ENCODE results near the gene HEATR9. TPM values are rescaled to one million over a fixed set of nuclear protein-coding genes. Genes with fewer than 3 reads are reported as not detected.

Gene HEATR9
- total RNA-seq, 1 donor from 2014 or later = not detected

- no peak overlapping the region for H3K4me2 ChIP-seq
- H3K79me2 ChIP-seq (ENCODE audit: low read depth) = peaks cover 94% of the 10 kb centered on the region
- H3K27ac ChIP-seq = no peak overlapping the region
- no peak overlapping the region for H3K4me3 Mint-ChIP-seq
- TF ChIP-seq EZH2phosphoT487 (IDR thresholded peaks at IDR 0.05) (no peak), EZH2 (IDR thresholded peaks at IDR 0.05) (no peak), CTCF (IDR thresholded peaks at IDR 0.05) (no peak)
- no peaks in the 10 kb centered on the region for H3K27me3 Mint-ChIP-seq (ENCODE audit: insufficient read depth, low read depth)
- H3F3A ChIP-seq (ENCODE audit: low read depth) = peaks cover 12% of the 10 kb centered on the region
- H3K4me1 ChIP-seq = no peaks in the 10 kb centered on the region
- no peak overlapping the region for H2AFZ ChIP-seq (replicated peaks)
- no peak overlapping the region for H3K4me3 ChIP-seq
- peaks cover 45% of the 10 kb centered on the region for H4K20me1 ChIP-seq (ENCODE audit: low read depth)
- DNase-seq (ENCODE audit: low spot score) = no peak
- H3K27me3 ChIP-seq = no peaks in the 10 kb centered on the region
- H3K36me3 Mint-ChIP-seq = peaks cover 47% of the 10 kb centered on the region
- no peak overlapping the region for H3K9ac ChIP-seq
- no peak overlapping the region for H3K27ac Mint-ChIP-seq
- H3K4me1 Mint-ChIP-seq = no peaks in the 10 kb centered on the region
- no peaks in the 10 kb centered on the region for H3K9me3 Mint-ChIP-seq
- peaks cover 63% of the 10 kb centered on the region for H3K36me3 ChIP-seq
- no peaks in the 10 kb centered on the region for H3K9me3 ChIP-seq (ENCODE audit: low read depth)
Measured at GRCh38 chr17:35825206-35825605, 43.5 kb downstream of the HEATR9 start.

DNA sequence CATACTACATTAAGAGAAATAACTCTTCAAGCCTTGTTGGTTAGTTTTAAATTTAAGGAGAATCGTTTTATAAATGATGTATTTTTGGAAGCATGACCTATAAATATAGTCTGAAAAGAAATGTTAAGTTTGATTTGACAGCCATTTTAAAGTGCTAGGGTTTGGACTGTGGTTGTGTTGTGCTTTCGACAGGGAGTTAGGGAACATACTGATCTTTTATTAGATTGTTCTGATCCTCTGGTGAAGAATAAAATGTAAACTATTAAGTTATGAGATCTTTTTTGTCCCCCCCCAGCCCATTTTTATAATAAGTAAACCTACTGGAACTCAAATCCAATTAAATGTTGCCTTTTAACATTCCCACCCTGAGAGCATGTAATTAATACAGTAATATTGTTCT lies 47.4 kb downstream of the HEATR9 start:
- Histone ChIP-seq H3K4me2 (no peak overlapping the region), H3K4me1 (no peaks in the 10 kb centered on the region), H4K20me1 (ENCODE audit: low read depth) (peaks cover 80% of the 10 kb centered on the region), H3F3A (ENCODE audit: low read depth) (peaks cover 17% of the 10 kb centered on the region), H3K4me3 (no peak overlapping the region), H2AFZ (replicated peaks) (no peak overlapping the region), H3K79me2 (ENCODE audit: low read depth) (peaks cover 96% of the 10 kb centered on the region), H3K27ac (no peak overlapping the region), H3K27me3 (no peaks in the 10 kb centered on the region), H3K9ac (no peak overlapping the region), H3K9me3 (ENCODE audit: low read depth) (no peaks in the 10 kb centered on the region), H3K36me3 (peaks cover 64% of the 10 kb centered on the region)
- Mint-ChIP-seq H3K4me3 (no peak overlapping the region), H3K27me3 (ENCODE audit: insufficient read depth, low read depth) (no peaks in the 10 kb centered on the region), H3K4me1 (no peaks in the 10 kb centered on the region), H3K9me3 (no peaks in the 10 kb centered on the region), H3K27ac (no peak overlapping the region), H3K36me3 (peaks cover 44% of the 10 kb centered on the region)
- no peak for TF ChIP-seq CTCF (IDR thresholded peaks at IDR 0.05)
- TF ChIP-seq EZH2 (IDR thresholded peaks at IDR 0.05) = no peak
- TF ChIP-seq EZH2phosphoT487 (IDR thresholded peaks at IDR 0.05) = no peak
- DNase-seq (ENCODE audit: low spot score) = no peak

DNA sequence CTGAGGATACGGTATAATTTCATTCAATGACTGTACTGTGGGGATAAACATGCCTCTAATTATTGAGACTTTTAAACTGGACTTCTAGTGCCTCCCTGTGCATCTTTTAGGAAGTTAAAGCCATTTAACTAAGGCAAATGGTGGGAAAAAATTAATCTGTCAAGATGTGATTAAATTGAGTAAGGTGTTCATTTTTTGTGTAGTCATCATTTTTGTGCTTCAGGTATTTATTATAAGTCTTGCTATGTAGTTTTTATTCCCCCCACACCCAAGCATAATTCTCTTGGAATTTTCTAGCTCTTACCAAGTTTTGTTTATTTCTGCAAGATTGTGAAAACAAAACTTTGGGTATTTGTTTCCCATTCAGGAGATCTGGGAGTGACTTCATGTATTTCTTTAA lies 49.2 kb downstream of the HEATR9 start:
- peaks cover 93% of the 10 kb centered on the region for H4K20me1 ChIP-seq (ENCODE audit: low read depth)
- no peak overlapping the region for H3K4me3 Mint-ChIP-seq
- TF ChIP-seq CTCF (IDR thresholded peaks at IDR 0.05) (no peak), EZH2 (IDR thresholded peaks at IDR 0.05) (no peak), EZH2phosphoT487 (IDR thresholded peaks at IDR 0.05) (no peak)
- no peak overlapping the region for H3K27ac Mint-ChIP-seq
- no peaks in the 10 kb centered on the region for H3K9me3 Mint-ChIP-seq
- H3K4me1 Mint-ChIP-seq = peaks cover 6% of the 10 kb centered on the region
- H3K4me1 ChIP-seq = no peaks in the 10 kb centered on the region
- H3K9ac ChIP-seq = no peak overlapping the region
- no peaks in the 10 kb centered on the region for H3K27me3 Mint-ChIP-seq (ENCODE audit: insufficient read depth, low read depth)
- H3K9me3 ChIP-seq (ENCODE audit: low read depth) = no peaks in the 10 kb centered on the region
- H2AFZ ChIP-seq (replicated peaks) = no peak overlapping the region
- peaks cover 50% of the 10 kb centered on the region for H3K36me3 ChIP-seq
- H3K36me3 Mint-ChIP-seq = peaks cover 41% of the 10 kb centered on the region
- no peak overlapping the region for H3K4me3 ChIP-seq
- peaks cover 96% of the 10 kb centered on the region for H3K79me2 ChIP-seq (ENCODE audit: low read depth)
- no peak for DNase-seq (ENCODE audit: low spot score)
- H3K27me3 ChIP-seq = no peaks in the 10 kb centered on the region
- peaks cover 17% of the 10 kb centered on the region for H3F3A ChIP-seq (ENCODE audit: low read depth)
- H3K4me2 ChIP-seq = no peak overlapping the region
- H3K27ac ChIP-seq = no peak overlapping the region

All from neural progenitor cell (in vitro differentiated cells).